Measurements from ENCODE around the gene AVL9. TPM values are rescaled to one million over a fixed set of nuclear protein-coding genes. Genes with fewer than 3 reads are reported as not detected.
A peak's percentile ranks its signal among the peaks of the same experiment; 100 is the strongest.
"Not testable (repeated sequence)": the region's sequence is repeated elsewhere in the genome, so short reads cannot be mapped to it uniquely, and the experiment has no call there.

The AVL9 gene
- total RNA-seq, 2 experiments from 2014 or later, result 29.6 to 38.0 TPM

GRCh38 chr7:32580646-32581045 lies 85.4 kb downstream of the AVL9 start:
- Mint-ChIP-seq H3K4me3 (no peak overlapping the region), H3K9me3 (no peaks in the 10 kb centered on the region), H3K27ac (no peak overlapping the region), H3K36me3 (ENCODE audit: low read depth) (peaks cover 15% of the 10 kb centered on the region), H3K4me1 (ENCODE audit: low read depth) (no peaks in the 10 kb centered on the region), H3K27me3 (ENCODE audit: low read depth) (no peaks in the 10 kb centered on the region)
- intact Hi-C loops (cut with micrococcal nuclease), result no loop called here
- CTCF ChIA-PET, result interaction anchor here (1.0 kb wide), 1 partner anchor 28 kb away, joined by 3 read pairs; no protein-coding TSS in a partner anchor
- no peak for DNase-seq

DNA sequence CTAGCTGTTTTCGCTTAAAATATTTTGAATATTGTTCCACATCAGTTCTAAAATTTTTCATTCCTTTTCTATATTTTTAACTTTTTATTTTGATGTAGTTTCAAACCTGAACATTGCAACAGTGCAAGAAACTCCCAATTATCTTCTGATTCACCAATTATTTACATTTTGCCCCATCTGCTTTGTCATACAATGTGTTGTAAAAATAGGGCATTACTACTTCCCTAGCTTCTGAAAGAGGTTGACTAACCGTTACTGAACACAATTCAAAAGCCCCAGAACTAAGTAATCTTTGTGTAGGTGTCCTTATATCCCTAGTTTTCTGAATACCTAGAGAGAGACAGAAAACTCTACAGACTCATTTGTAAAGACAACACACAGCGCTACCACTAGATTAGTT lies 86.7 kb downstream of the AVL9 start:
- H3K4me3 Mint-ChIP-seq, result no peak overlapping the region

GRCh38 chr7:32583791-32584190 lies 88.5 kb downstream of the AVL9 start:
- CTCF ChIA-PET, result no interaction called here
- DNase-seq, result no peak
- Mint-ChIP-seq H3K27me3 (ENCODE audit: low read depth) (no peaks in the 10 kb centered on the region), H3K27ac (no peak overlapping the region), H3K9me3 (no peaks in the 10 kb centered on the region), H3K36me3 (ENCODE audit: low read depth) (peaks cover 22% of the 10 kb centered on the region), H3K4me3 (no peak overlapping the region), H3K4me1 (ENCODE audit: low read depth) (peaks cover 16% of the 10 kb centered on the region)
- intact Hi-C loops (cut with micrococcal nuclease), result no loop called here

More for the DNA sequence above, 86.7 kb downstream of the AVL9 start:
- peaks cover 4% of the 10 kb centered on the region for H3K4me1 Mint-ChIP-seq (ENCODE audit: low read depth)
- H3K27ac Mint-ChIP-seq, result no peak overlapping the region
- intact Hi-C loops (cut with micrococcal nuclease), result no loop called here
- CTCF ChIA-PET, result no interaction called here
- peaks cover 21% of the 10 kb centered on the region for H3K36me3 Mint-ChIP-seq (ENCODE audit: low read depth)
- DNase-seq, result no peak
- no peaks in the 10 kb centered on the region for H3K9me3 Mint-ChIP-seq
- H3K27me3 Mint-ChIP-seq (ENCODE audit: low read depth), result no peaks in the 10 kb centered on the region

GRCh38 chr7:32586291-32587221 lies 91.3 kb downstream of the AVL9 start:
- Mint-ChIP-seq H3K27ac (no peak overlapping the region), H3K36me3 (ENCODE audit: low read depth) (peaks cover 15% of the 10 kb centered on the region), H3K4me3 (no peak overlapping the region), H3K4me1 (ENCODE audit: low read depth) (peaks cover 19% of the 10 kb centered on the region), H3K9me3 (no peaks in the 10 kb centered on the region), H3K27me3 (ENCODE audit: low read depth) (no peaks in the 10 kb centered on the region)
- intact Hi-C loops (cut with micrococcal nuclease), result no loop called here
- CTCF ChIA-PET, result no interaction called here
- DNase-seq, result no peak

GRCh38 chr7:32587411-32587948 lies 92.2 kb downstream of the AVL9 start:
- intact Hi-C loops (cut with micrococcal nuclease), result no loop called here
- H3K36me3 Mint-ChIP-seq (ENCODE audit: low read depth), result peaks cover 15% of the 10 kb centered on the region
- peaks cover 19% of the 10 kb centered on the region for H3K4me1 Mint-ChIP-seq (ENCODE audit: low read depth)
- no peak overlapping the region for H3K4me3 Mint-ChIP-seq
- no peaks in the 10 kb centered on the region for H3K27me3 Mint-ChIP-seq (ENCODE audit: low read depth)
- H3K9me3 Mint-ChIP-seq, result no peaks in the 10 kb centered on the region
- H3K27ac Mint-ChIP-seq, result no peak overlapping the region
- no peak for DNase-seq
- CTCF ChIA-PET, result no interaction called here

- DNase-seq, result peak; percentile 40
- CTCF ChIA-PET, result no interaction called here
- H3K4me1 Mint-ChIP-seq (ENCODE audit: low read depth), result peaks cover 19% of the 10 kb centered on the region
- intact Hi-C loops (cut with micrococcal nuclease), result loop anchor here (1.0 kb wide), 1 partner anchor 98 kb away; the partner anchor contains the start of gene LSM5
- peak overlapping the region; percentile 26 for H3K27ac Mint-ChIP-seq
- no peak overlapping the region for H3K4me3 Mint-ChIP-seq
- H3K36me3 Mint-ChIP-seq (ENCODE audit: low read depth), result peaks cover 14% of the 10 kb centered on the region
- H3K27me3 Mint-ChIP-seq (ENCODE audit: low read depth), result no peaks in the 10 kb centered on the region
- H3K9me3 Mint-ChIP-seq, result no peaks in the 10 kb centered on the region
Observed at GRCh38 chr7:32588657-32589056, 93.4 kb downstream of the AVL9 start.

DNA sequence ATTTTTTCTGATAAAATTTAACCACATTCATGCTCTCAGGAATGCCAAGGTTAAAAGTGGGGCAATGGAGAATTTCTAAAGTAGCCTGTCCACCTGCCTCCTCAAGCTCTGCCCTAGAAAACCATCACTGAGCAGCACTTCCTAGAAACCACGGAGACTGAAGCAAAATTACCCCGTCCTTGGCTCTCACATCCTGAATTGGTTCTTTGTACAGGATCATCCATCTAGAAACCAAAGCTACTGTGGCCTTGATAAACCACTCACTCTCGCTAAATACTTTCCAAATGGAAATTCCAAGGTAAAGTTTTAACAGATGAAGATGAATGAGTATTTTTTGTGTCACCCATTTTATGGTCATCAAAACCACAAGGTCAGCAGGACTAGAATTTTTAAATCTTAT lies 96.6 kb downstream of the AVL9 start:
- Mint-ChIP-seq H3K4me1 (ENCODE audit: low read depth) (peaks cover 17% of the 10 kb centered on the region), H3K27ac (no peak overlapping the region)
- intact Hi-C loops (cut with micrococcal nuclease), result no loop called here

DNA sequence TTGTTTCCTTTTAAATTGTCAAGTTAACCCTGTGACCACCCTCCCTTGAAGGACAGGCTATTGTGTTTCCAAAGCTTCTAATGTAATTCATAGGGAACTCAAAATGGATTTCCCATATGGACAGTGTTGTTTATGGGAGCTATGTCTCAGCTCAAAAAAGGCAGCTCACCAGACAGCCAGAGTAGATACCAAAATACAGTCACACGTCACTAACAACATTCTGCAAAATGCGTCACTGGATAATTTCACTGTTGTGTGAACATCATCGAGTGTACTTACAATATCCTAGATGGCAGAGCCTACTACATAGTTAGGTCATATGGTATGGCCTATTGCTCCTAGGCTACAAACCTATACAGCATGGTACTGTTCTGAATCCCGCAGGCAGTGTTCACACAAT lies 97.4 kb downstream of the AVL9 start:
- Mint-ChIP-seq H3K4me3 (no peak overlapping the region), H3K4me1 (ENCODE audit: low read depth) (peaks cover 9% of the 10 kb centered on the region), H3K36me3 (ENCODE audit: low read depth) (no peaks in the 10 kb centered on the region), H3K27ac (no peak overlapping the region), H3K27me3 (ENCODE audit: low read depth) (peaks cover 2% of the 10 kb centered on the region), H3K9me3 (no peaks in the 10 kb centered on the region)
- intact Hi-C loops (cut with micrococcal nuclease), result no loop called here
- CTCF ChIA-PET, result no interaction called here
- DNase-seq, result no peak

More for the DNA sequence above, 96.6 kb downstream of the AVL9 start:
- no peak for DNase-seq
- CTCF ChIA-PET, result no interaction called here
- Mint-ChIP-seq H3K9me3 (no peaks in the 10 kb centered on the region), H3K27me3 (ENCODE audit: low read depth) (no peaks in the 10 kb centered on the region), H3K36me3 (ENCODE audit: low read depth) (peaks cover 2% of the 10 kb centered on the region), H3K4me3 (no peak overlapping the region)

- CTCF ChIA-PET, result no interaction called here
- intact Hi-C loops (cut with micrococcal nuclease), result no loop called here
Observed at GRCh38 chr7:32594965-32595490, 99.7 kb downstream of the AVL9 start.

DNA sequence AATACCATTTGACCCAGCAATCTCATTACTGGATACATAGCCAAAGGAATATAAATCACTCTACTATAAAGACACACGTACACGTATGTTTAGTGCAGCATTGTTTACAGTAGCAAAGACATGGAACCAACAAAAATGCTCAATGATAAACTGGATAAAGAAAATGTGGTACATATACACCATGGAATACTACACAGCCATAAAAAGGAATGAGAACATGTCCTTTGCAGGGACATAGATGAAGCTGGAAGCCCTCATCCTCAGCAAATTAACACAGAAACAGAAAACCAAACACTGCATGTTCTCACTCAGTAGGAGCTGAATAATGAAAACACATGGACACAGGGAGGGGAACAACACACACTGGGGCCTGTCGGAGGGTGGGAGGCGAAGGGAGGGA lies 105.9 kb downstream of the AVL9 start:
- peaks cover 20% of the 10 kb centered on the region for H3K9me3 Mint-ChIP-seq
- H3K4me1 Mint-ChIP-seq (ENCODE audit: low read depth); CTCF ChIA-PET; H3K27ac Mint-ChIP-seq; H3K36me3 Mint-ChIP-seq (ENCODE audit: low read depth); DNase-seq; H3K4me3 Mint-ChIP-seq; intact Hi-C loops (cut with micrococcal nuclease): not testable (repeated sequence)
- peaks cover 14% of the 10 kb centered on the region for H3K27me3 Mint-ChIP-seq (ENCODE audit: low read depth)

More at GRCh38 chr7:32594965-32595490, 99.7 kb downstream of the AVL9 start:
- Mint-ChIP-seq H3K27me3 (ENCODE audit: low read depth) (peaks cover 10% of the 10 kb centered on the region), H3K9me3 (peaks cover 5% of the 10 kb centered on the region), H3K27ac (no peak overlapping the region), H3K4me1 (ENCODE audit: low read depth) (no peaks in the 10 kb centered on the region), H3K36me3 (ENCODE audit: low read depth) (peaks cover 3% of the 10 kb centered on the region), H3K4me3 (no peak overlapping the region)
- DNase-seq, result no peak

- no peak overlapping the region for H3K4me3 Mint-ChIP-seq
- H3K27ac Mint-ChIP-seq, result no peak overlapping the region
- CTCF ChIA-PET, result interaction anchor here (0.6 to 0.7 kb wide), 3 partner anchors 57 to 855 kb away, joined by 3 to 5 read pairs (median 3); no protein-coding TSS in a partner anchor
- no peak for DNase-seq
- H3K36me3 Mint-ChIP-seq (ENCODE audit: low read depth), result peaks cover 3% of the 10 kb centered on the region
- no peaks in the 10 kb centered on the region for H3K4me1 Mint-ChIP-seq (ENCODE audit: low read depth)
- intact Hi-C loops (cut with micrococcal nuclease), result no loop called here
- peaks cover 14% of the 10 kb centered on the region for H3K27me3 Mint-ChIP-seq (ENCODE audit: low read depth)
- H3K9me3 Mint-ChIP-seq, result peaks cover 20% of the 10 kb centered on the region
Observed at GRCh38 chr7:32602470-32602869, 107.2 kb downstream of the AVL9 start.

DNA sequence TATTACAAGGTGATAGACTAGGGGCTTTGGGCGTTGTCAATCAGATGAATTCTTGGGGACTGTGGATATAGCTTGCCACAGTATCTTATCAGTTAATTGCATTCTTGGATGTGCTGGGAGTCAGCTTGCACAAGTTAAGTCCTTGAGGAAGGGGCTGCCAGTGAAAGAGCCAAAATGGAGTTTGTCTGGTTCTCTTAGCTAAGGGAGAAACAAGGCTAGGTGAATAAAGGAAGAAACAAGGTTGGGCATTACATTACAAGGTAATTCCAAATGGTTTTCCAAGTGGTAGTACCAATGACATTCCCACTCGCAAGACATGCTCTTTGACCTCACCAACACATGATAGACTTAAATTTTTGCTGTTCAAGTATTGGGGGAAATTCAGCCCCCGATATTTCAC lies 108.2 kb downstream of the AVL9 start:
- peaks cover 15% of the 10 kb centered on the region for H3K9me3 Mint-ChIP-seq
- intact Hi-C loops (cut with micrococcal nuclease); H3K4me3 Mint-ChIP-seq; H3K36me3 Mint-ChIP-seq (ENCODE audit: low read depth); DNase-seq; H3K27ac Mint-ChIP-seq; H3K27me3 Mint-ChIP-seq (ENCODE audit: low read depth); H3K4me1 Mint-ChIP-seq (ENCODE audit: low read depth); CTCF ChIA-PET: not testable (repeated sequence)

All from activated naive CD4-positive, alpha-beta T cell treated with anti-CD3 and anti-CD28 coated beads for 36 hours (primary cell).